ENCODE measurements around the gene BEST2.

The BEST2 gene

DNA sequence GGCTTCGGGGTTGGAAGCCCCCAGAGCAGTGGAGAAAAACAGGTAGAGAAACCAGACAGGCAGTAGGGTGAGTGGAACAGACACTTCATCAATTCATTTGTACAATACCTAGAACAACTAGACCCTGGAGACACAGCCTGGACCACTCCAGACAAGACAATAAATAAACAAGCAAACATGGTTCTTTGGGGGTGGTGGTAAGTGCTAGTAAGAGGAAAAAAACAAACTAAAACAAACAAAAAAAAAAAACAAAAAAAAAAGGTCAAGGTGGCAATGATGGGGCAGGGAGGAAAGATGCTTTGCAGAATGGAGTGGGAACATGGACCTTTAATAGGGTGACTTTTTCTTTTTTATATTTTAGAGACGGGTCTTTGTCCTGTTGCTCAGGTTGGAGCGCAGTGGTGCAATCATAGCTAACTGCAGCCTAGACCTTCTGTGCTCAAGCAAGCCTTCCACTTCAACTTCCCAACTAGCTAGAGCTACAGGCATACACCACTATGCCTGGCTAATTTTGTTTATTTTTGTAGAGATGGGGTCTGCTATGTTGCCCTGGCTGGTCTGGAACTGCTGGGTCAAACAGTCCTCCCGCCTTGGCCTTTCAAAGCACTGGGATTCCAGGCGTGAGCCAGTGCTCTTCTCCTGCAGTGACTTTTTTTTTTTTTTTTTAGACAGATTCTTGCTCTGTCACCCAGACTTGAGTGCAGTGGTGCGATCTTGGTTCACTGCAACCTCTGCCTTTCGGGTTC, 42.8 kb downstream of the BEST2 start:
- H3K4me1 ChIP-seq (ENCODE audit: insufficient read depth, low read length, poor library complexity, severe bottlenecking) = peaks cover 35% of the 10 kb centered on the region
- TF ChIP-seq, protein P1, sequence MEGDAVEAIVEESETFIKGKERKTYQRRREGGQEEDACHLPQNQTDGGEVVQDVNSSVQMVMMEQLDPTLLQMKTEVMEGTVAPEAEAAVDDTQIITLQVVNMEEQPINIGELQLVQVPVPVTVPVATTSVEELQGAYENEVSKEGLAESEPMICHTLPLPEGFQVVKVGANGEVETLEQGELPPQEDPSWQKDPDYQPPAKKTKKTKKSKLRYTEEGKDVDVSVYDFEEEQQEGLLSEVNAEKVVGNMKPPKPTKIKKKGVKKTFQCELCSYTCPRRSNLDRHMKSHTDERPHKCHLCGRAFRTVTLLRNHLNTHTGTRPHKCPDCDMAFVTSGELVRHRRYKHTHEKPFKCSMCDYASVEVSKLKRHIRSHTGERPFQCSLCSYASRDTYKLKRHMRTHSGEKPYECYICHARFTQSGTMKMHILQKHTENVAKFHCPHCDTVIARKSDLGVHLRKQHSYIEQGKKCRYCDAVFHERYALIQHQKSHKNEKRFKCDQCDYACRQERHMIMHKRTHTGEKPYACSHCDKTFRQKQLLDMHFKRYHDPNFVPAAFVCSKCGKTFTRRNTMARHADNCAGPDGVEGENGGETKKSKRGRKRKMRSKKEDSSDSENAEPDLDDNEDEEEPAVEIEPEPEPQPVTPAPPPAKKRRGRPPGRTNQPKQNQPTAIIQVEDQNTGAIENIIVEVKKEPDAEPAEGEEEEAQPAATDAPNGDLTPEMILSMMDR (conservative IDR thresholded peaks at IDR 0.05; ENCODE audit: low read length) = no peak
- TF ChIP-seq EZH2phosphoT487 (IDR thresholded peaks at IDR 0.05; ENCODE audit: borderline replicate concordance) = no peak
- peak overlapping the region; percentile 96 for H3K4me2 ChIP-seq (ENCODE audit: low read depth, low read length, poor library complexity, severe bottlenecking)
- H4K20me1 ChIP-seq (ENCODE audit: insufficient read depth, low read length, poor library complexity, severe bottlenecking) = no peaks in the 10 kb centered on the region
- no peaks in the 10 kb centered on the region for H3K9me2 ChIP-seq (replicated peaks; ENCODE audit: low read depth, low read length)
- H3K27me3 ChIP-seq (ENCODE audit: insufficient read depth, low read length, poor library complexity, severe bottlenecking) = no peaks in the 10 kb centered on the region
- no peaks in the 10 kb centered on the region for H3K9me3 ChIP-seq (ENCODE audit: insufficient read depth, low read depth, low read length)
- H3K79me2 ChIP-seq (ENCODE audit: insufficient read depth, low read length) = peaks cover 23% of the 10 kb centered on the region
- H3K36me3 ChIP-seq (ENCODE audit: insufficient read depth, low read length) = peaks cover under 1% of the 10 kb centered on the region; the same call in 1 of the 2 replicates
- peak overlapping the region; percentile 96 for H3K4me3 ChIP-seq (ENCODE audit: low read length, poor library complexity, severe bottlenecking)
- peak overlapping the region; percentile 94 for H3K9ac ChIP-seq (ENCODE audit: low read depth, low read length, poor library complexity, severe bottlenecking)
- H3F3A ChIP-seq (ENCODE audit: low read depth) = no peaks in the 10 kb centered on the region; the same call in 1 of the 2 replicates
- peak overlapping the region; percentile 78; the same call in 1 of the 2 replicates for H2AFZ ChIP-seq (ENCODE audit: low read length)

GRCh38 chr19:12794971-12795381, 43.4 kb downstream of the BEST2 start:
- Histone ChIP-seq H3K4me2 (ENCODE audit: low read depth, low read length, poor library complexity, severe bottlenecking) (no peak overlapping the region), H3K9ac (ENCODE audit: low read depth, low read length, poor library complexity, severe bottlenecking) (no peak overlapping the region)

GRCh38 chr19:12796146-12797071, 44.8 kb downstream of the BEST2 start:
- H2AFZ ChIP-seq (ENCODE audit: low read length) = no peak overlapping the region
- no peak for TF ChIP-seq EZH2phosphoT487 (IDR thresholded peaks at IDR 0.05; ENCODE audit: borderline replicate concordance)
- TF ChIP-seq, protein P1 (conservative IDR thresholded peaks at IDR 0.05; ENCODE audit: low read length) = peak; percentile 89
- H3K4me2 ChIP-seq (ENCODE audit: low read depth, low read length, poor library complexity, severe bottlenecking) = peak overlapping the region; percentile 11
- no peak overlapping the region for H3K9ac ChIP-seq (ENCODE audit: low read depth, low read length, poor library complexity, severe bottlenecking)
- H3K79me2 ChIP-seq (ENCODE audit: insufficient read depth, low read length) = peaks cover 39% of the 10 kb centered on the region
- no peaks in the 10 kb centered on the region for H3K9me3 ChIP-seq (ENCODE audit: insufficient read depth, low read depth, low read length)
- H3K4me1 ChIP-seq (ENCODE audit: insufficient read depth, low read length, poor library complexity, severe bottlenecking) = peaks cover 38% of the 10 kb centered on the region
- no peak overlapping the region for H3K4me3 ChIP-seq (ENCODE audit: low read length, poor library complexity, severe bottlenecking)
- no peaks in the 10 kb centered on the region for H3K9me2 ChIP-seq (replicated peaks; ENCODE audit: low read depth, low read length)
- no peaks in the 10 kb centered on the region for H3K27me3 ChIP-seq (ENCODE audit: insufficient read depth, low read length, poor library complexity, severe bottlenecking)
- peaks cover 15% of the 10 kb centered on the region for H4K20me1 ChIP-seq (ENCODE audit: insufficient read depth, low read length, poor library complexity, severe bottlenecking)
- H3F3A ChIP-seq (ENCODE audit: low read depth) = no peaks in the 10 kb centered on the region; the same call in 1 of the 2 replicates
- H3K36me3 ChIP-seq (ENCODE audit: insufficient read depth, low read length) = peaks cover 6% of the 10 kb centered on the region; the same call in 1 of the 2 replicates

More at GRCh38 chr19:12794971-12795381, 43.4 kb downstream of the BEST2 start:
- peaks cover 36% of the 10 kb centered on the region for H3K4me1 ChIP-seq (ENCODE audit: insufficient read depth, low read length, poor library complexity, severe bottlenecking)
- H3K36me3 ChIP-seq (ENCODE audit: insufficient read depth, low read length) = peaks cover 6% of the 10 kb centered on the region; the same call in 1 of the 2 replicates
- H3F3A ChIP-seq (ENCODE audit: low read depth) = no peaks in the 10 kb centered on the region; the same call in 1 of the 2 replicates
- H4K20me1 ChIP-seq (ENCODE audit: insufficient read depth, low read length, poor library complexity, severe bottlenecking) = peaks cover 2% of the 10 kb centered on the region
- peaks cover 29% of the 10 kb centered on the region for H3K79me2 ChIP-seq (ENCODE audit: insufficient read depth, low read length)
- no peaks in the 10 kb centered on the region for H3K9me2 ChIP-seq (replicated peaks; ENCODE audit: low read depth, low read length)
- no peaks in the 10 kb centered on the region for H3K9me3 ChIP-seq (ENCODE audit: insufficient read depth, low read depth, low read length)
- H3K27me3 ChIP-seq (ENCODE audit: insufficient read depth, low read length, poor library complexity, severe bottlenecking) = no peaks in the 10 kb centered on the region
- TF ChIP-seq, protein P1 (conservative IDR thresholded peaks at IDR 0.05; ENCODE audit: low read length) = no peak
- TF ChIP-seq EZH2phosphoT487 (IDR thresholded peaks at IDR 0.05; ENCODE audit: borderline replicate concordance) = no peak
- no peak overlapping the region for H3K4me3 ChIP-seq (ENCODE audit: low read length, poor library complexity, severe bottlenecking)
- H2AFZ ChIP-seq (ENCODE audit: low read length) = no peak overlapping the region

Measured in Loucy (cell line).